Mucosa of stomach (tissue), 1 donor: ENCODE measurements around the gene KIAA1671.

ENCODE experiments used
- H3K27me3 ChIP-seq: one replicate; pipeline ENCODE4 v1.7.0; 2013; ENCODE audit warnings: mild to moderate bottlenecking, low read length; ENCODE audit not compliant: control insufficient read depth, insufficient read depth
- H3K36me3 ChIP-seq: one replicate; pipeline ENCODE4 v1.7.0; 2013; ENCODE audit warnings: low read length; ENCODE audit not compliant: control insufficient read depth, insufficient read depth
- H3K4me1 ChIP-seq: one replicate; pipeline ENCODE4 v1.7.0; 2013; ENCODE audit warnings: mild to moderate bottlenecking, low read length; ENCODE audit not compliant: control insufficient read depth, insufficient read depth
- H3K4me3 ChIP-seq: one replicate; pipeline ENCODE4 v1.7.0; 2013; ENCODE audit warnings: low read length
- H3K9ac ChIP-seq: one replicate; pipeline ENCODE4 v1.7.0; 2013; ENCODE audit warnings: mild to moderate bottlenecking, low read length, moderate library complexity
- H3K9me3 ChIP-seq: one replicate; pipeline ENCODE4 v1.7.0; 2013; ENCODE audit warnings: mild to moderate bottlenecking, low read length, moderate library complexity; ENCODE audit not compliant: control insufficient read depth
- donor health status: Pancreatic carcinoma.

The KIAA1671 gene

GRCh38 chr22:25083807-25084200, 131.3 kb downstream of the KIAA1671 start:
- Histone ChIP-seq H3K27me3 (no peaks in the 10 kb centered on the region), H3K4me3 (no peak overlapping the region), H3K36me3 (no peaks in the 10 kb centered on the region), H3K9me3 (no peaks in the 10 kb centered on the region), H3K4me1 (peaks cover 8% of the 10 kb centered on the region), H3K9ac (no peak overlapping the region)

DNA sequence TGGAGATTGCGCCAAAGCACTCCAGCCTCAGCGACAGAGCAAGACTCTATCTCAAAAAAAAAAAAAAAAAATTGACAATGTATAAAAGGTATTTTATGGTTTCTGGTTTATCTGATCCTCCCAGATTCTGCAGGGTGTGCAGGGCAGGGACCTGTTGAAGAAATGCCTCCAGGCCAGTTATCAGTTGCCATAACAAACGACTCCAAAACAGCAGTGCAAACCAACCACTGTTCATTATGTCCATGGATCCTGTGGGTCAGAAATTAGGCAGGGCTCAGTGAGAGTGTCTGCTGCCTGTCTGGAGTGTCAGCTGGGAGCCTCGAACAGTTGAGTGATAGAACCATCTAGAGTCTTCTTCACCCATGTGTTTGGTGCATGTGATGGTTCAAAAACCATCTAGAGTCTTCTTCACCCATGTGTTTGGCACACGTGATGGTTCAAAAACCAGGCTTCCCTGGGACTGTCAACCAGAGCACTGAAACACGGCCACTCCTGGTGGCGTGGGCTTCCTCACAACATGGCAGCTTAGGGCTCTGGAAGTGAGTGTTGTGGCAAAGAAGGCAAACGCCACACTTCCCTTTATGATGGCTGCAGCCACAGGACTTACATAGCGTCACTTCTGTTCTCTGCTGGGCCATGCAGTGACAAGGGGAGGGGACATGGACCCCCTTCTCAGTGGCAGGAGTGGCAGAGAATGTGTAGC, 132.0 kb downstream of the KIAA1671 start:
- Histone ChIP-seq H3K9ac (no peak overlapping the region), H3K36me3 (no peaks in the 10 kb centered on the region), H3K4me3 (no peak overlapping the region), H3K27me3 (no peaks in the 10 kb centered on the region), H3K9me3 (no peaks in the 10 kb centered on the region), H3K4me1 (peaks cover 8% of the 10 kb centered on the region)

DNA sequence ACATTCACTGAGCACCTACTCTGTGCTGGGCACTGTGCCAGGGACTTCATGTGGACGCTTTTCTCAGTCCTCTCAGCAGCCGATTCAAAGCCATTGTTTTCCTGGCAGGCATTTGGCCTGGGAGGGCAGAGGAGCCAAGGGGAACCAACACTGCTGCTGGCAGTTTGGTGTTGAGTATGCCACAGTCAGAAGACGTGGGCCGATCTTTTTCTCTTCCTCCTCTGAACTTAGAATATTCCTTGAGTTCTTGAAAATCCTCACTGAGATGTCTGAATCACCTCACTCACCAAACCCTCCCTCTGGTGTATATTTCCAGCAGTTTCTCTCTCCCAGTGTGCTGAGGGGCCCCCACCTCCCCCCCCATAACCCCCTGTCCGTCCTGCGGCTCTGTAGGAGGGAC, 132.6 kb downstream of the KIAA1671 start:
- Histone ChIP-seq H3K4me1 (peaks cover 10% of the 10 kb centered on the region), H3K27me3 (no peaks in the 10 kb centered on the region), H3K9ac (no peak overlapping the region), H3K36me3 (no peaks in the 10 kb centered on the region), H3K9me3 (no peaks in the 10 kb centered on the region), H3K4me3 (no peak overlapping the region)

DNA sequence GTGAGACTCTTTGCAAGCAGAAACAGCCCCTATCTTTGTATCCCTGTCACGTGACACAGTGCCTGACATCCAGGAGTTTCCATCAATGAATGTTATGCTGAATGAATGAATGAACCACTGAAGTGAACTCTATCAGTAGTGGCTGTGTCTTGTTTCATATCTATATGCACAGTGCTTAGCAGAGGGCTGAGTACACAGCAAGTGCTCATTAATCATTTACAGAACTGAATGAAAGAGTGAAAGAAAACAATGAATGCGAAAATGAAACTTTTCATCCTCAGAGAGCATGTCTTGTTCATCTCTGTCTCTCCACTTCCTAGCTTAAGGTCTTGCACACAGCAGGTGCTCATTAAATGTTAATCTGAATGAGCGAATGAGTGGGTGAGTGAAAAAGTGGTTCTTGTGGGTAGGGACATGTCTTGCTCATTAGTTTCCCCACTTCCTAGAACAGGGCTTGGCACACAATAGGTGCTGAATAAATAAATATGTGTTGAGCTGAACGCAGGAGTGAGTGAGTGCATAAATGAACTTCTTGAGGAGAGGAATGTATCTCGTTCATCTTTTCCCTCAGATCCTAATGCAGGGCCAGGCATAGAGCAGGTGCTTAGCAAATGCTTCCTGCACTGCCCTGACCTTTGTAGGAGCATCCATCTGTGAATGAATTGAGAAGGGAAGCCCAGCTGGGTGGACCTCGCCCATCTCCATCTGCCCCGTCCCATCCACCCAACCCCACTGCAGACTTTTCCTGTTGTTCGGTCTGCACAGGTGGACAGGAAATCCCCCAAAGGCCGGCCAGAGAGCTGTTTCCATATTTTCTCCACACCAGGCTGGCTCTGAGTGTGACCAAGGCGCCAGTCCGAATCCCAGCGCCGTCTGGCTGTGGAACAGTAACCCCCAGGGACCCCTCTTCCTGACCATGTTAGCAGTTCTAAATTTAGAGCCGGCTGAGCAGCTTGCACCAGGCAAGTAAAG, 133.7 kb downstream of the KIAA1671 start:
- Histone ChIP-seq H3K27me3 (no peaks in the 10 kb centered on the region), H3K9me3 (no peaks in the 10 kb centered on the region), H3K9ac (no peak overlapping the region), H3K4me3 (no peak overlapping the region), H3K36me3 (no peaks in the 10 kb centered on the region), H3K4me1 (peaks cover 12% of the 10 kb centered on the region)

- Histone ChIP-seq H3K4me1 (peaks cover 12% of the 10 kb centered on the region), H3K9ac (no peak overlapping the region), H3K36me3 (no peaks in the 10 kb centered on the region), H3K9me3 (no peaks in the 10 kb centered on the region), H3K4me3 (no peak overlapping the region), H3K27me3 (no peaks in the 10 kb centered on the region)
These were observed 134.4 kb downstream of the KIAA1671 start for GRCh38 chr22:25086902-25087282.

- Histone ChIP-seq H3K4me1 (peaks cover 7% of the 10 kb centered on the region), H3K9me3 (no peaks in the 10 kb centered on the region), H3K4me3 (no peak overlapping the region), H3K9ac (no peak overlapping the region), H3K27me3 (no peaks in the 10 kb centered on the region), H3K36me3 (no peaks in the 10 kb centered on the region)
These were observed 137.8 kb downstream of the KIAA1671 start for GRCh38 chr22:25090225-25090890.

GRCh38 chr22:25091458-25091857, 138.9 kb downstream of the KIAA1671 start:
- no peak overlapping the region for H3K9ac ChIP-seq
- H3K36me3 ChIP-seq: no peaks in the 10 kb centered on the region
- no peak overlapping the region for H3K4me3 ChIP-seq
- peaks cover 5% of the 10 kb centered on the region for H3K4me1 ChIP-seq
- H3K9me3 ChIP-seq: no peaks in the 10 kb centered on the region
- no peaks in the 10 kb centered on the region for H3K27me3 ChIP-seq

GRCh38 chr22:25092119-25092518, 139.6 kb downstream of the KIAA1671 start:
- Histone ChIP-seq H3K27me3 (no peaks in the 10 kb centered on the region), H3K36me3 (no peaks in the 10 kb centered on the region), H3K9me3 (no peaks in the 10 kb centered on the region), H3K9ac (no peak overlapping the region), H3K4me1 (peaks cover 5% of the 10 kb centered on the region), H3K4me3 (no peak overlapping the region)

- Histone ChIP-seq H3K27me3 (no peaks in the 10 kb centered on the region), H3K4me3 (no peak overlapping the region), H3K4me1 (peaks cover 5% of the 10 kb centered on the region), H3K9me3 (no peaks in the 10 kb centered on the region), H3K9ac (no peak overlapping the region), H3K36me3 (no peaks in the 10 kb centered on the region)
These were observed 142.1 kb downstream of the KIAA1671 start for GRCh38 chr22:25094579-25094978.

- no peaks in the 10 kb centered on the region for H3K4me1 ChIP-seq
- no peak overlapping the region for H3K9ac ChIP-seq
- H3K27me3 ChIP-seq: no peaks in the 10 kb centered on the region
These were observed 143.4 kb downstream of the KIAA1671 start for GRCh38 chr22:25095869-25096268.

GRCh38 chr22:25096638-25097405, 144.3 kb downstream of the KIAA1671 start:
- Histone ChIP-seq H3K36me3 (no peaks in the 10 kb centered on the region), H3K4me1 (no peaks in the 10 kb centered on the region), H3K9ac (no peak overlapping the region), H3K4me3 (no peak overlapping the region), H3K27me3 (no peaks in the 10 kb centered on the region), H3K9me3 (no peaks in the 10 kb centered on the region)

More at GRCh38 chr22:25095869-25096268, 143.4 kb downstream of the KIAA1671 start:
- no peak overlapping the region for H3K4me3 ChIP-seq
- no peaks in the 10 kb centered on the region for H3K36me3 ChIP-seq
- H3K9me3 ChIP-seq: no peaks in the 10 kb centered on the region
